Activated T-cell treated with anti-CD3 and anti-CD28 coated beads for 1 hour (primary cell): Measurements from ENCODE around the gene HCFC1R1.

ENCODE experiments used
- DNase-seq: peaks from one replicate; pipeline ENCODE4 v3.0.0-alpha.2; 2020; ENCODE audit warnings: low read depth

Gene HCFC1R1

DNA sequence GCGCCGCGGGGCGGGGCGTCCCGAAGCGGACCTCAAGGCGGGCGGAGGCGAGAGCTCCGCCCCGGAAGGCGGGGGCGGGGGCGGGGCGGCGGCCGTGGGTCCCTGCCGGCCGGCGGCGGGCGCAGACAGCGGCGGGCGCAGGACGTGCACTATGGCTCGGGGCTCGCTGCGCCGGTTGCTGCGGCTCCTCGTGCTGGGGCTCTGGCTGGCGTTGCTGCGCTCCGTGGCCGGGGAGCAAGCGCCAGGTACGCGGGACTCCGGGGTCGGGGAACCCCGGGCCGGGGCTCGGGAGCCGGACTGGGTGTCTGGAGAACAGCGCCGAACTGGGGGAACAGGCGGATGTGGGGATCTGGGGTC is 3.5 kb downstream of the HCFC1R1 start, which contains the start of gene TNFRSF12A:
TSS of gene TNFRSF12A (plus strand) at position 122 of the 357 bp plus-strand sequence. CDS start at position 152, 30 bp downstream.
- peak; percentile 52 for DNase-seq

GRCh38 chr16:3019594-3020246 is 4.0 kb downstream of the HCFC1R1 start:
- no peak for DNase-seq

- DNase-seq = no peak
Measured at GRCh38 chr16:3017794-3018506, 5.8 kb downstream of the HCFC1R1 start, which contains the start of gene CLDN6. TSS of gene CLDN6 (minus strand) at chr16:3018183. CDS start at chr16:3016021, 2,162 bp downstream.

GRCh38 chr16:3017344-3017743 is 6.4 kb downstream of the HCFC1R1 start:
- DNase-seq = no peak

DNA sequence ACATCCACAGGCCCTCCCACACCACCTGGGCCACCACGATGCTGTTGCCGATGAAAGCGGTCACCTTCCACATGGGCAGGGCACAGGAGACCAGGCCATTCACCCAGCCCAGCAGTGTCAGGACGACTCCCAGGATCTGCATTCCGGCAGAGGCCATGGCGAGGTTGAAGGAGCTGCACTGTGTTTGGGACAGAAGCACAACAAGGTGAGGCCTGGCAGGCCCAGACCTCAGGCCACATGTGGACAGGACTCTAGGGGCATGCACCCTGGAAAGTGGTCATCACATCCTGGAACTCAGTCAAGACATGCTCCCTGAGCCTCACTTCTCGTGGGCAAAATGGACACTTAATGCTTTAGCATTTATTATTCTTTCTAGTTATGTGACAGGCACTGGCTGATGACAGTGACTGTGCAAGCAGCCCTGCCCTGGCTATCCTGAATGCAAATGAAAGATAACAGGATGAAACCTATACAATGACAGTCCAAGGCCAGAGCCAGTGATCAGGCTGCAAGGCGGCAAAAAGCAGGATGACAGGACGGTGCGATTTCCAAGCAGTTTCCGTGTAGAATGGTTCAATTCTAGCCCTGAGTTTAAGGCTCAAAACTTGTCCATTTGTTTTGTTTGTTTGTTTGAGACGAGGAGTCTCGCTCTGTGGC is 7.7 kb downstream of the HCFC1R1 start:
- no peak for DNase-seq

GRCh38 chr16:3014971-3015370 is 8.8 kb downstream of the HCFC1R1 start:
- no peak for DNase-seq

DNA sequence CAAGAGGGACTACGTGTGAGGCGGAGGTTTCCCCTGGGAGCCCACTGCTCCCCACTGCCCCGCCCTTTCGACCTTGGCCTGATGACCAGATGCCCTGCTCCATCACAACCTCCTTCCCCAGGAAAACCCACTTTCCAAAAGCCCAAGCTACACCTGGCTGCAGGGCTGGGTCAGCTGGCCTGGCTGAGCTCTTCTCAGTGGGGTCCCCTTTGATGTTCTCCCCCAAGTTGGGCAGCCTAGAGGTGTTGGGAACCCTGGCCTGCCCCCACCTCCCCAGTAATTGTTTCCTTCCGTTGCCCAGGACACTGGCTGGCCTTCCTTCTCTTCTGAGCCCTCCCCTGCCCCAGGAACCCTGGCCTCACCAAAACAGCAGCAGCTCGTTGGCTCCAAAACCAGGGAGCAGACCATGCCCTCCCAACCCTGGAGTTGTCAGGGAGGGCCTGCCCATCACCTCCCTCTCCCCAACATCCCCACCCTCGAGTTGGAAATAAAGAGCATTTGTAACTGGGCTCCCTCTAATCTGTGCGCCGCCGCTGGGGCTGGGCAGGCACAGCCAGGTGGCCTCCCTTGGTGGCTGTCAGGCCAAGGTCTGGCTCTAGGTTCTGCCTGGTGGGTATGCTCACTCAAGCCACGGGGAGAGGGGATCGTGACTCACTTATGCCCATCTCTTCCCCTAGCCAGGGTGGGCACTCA is 9.6 kb downstream of the HCFC1R1 start:
- no peak for DNase-seq

GRCh38 chr16:3013491-3013951 is 10.2 kb downstream of the HCFC1R1 start:
- DNase-seq = no peak

- DNase-seq = no peak
Measured at GRCh38 chr16:3012828-3013420, 10.8 kb downstream of the HCFC1R1 start, which contains the start of gene CLDN9. TSS of gene CLDN9 (plus strand) at chr16:3012923. CDS start at chr16:3013363, 440 bp downstream.

DNA sequence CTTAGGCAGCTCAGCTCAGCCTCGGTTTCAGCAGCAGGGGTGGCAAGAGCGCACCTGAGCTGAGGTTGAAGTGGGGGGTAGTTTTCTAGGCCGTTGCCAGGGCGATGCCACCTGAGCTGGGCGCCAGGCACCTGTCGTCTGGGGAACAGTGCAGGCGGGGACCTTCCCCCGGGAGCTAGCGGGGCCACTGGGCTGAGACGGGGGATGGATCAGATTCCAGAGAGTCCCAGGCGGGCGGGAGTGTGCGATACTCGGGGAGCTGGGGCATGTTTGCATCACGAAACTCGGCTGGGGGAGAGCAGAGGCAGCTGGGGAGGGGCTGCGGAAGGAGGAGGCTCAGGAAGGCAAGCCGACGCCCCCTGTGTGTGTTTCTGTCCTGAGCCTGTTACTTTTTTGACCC is 11.5 kb downstream of the HCFC1R1 start:
- no peak for DNase-seq

DNA sequence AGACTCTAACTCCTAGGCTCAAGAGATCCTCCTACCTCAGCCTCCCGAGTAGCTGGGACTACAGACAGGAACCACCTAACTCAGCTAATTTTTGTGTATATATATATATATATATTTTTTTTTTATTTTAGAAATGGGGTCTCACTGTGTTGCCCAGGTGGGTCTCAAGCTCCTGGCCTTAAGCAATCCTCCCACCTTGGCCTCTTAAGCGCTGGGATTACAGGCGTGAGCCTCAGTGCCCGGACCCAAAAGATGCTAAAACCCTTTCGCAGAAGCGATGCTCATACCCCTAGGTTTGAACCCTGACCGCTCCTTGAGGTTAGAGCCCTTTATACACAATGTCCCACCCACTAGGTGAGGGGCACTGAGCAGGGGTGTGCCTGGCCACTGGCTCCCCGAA is 13.2 kb downstream of the HCFC1R1 start:
- DNase-seq = no peak

- no peak for DNase-seq
Measured at GRCh38 chr16:3009568-3010390, 14.0 kb downstream of the HCFC1R1 start.

DNA sequence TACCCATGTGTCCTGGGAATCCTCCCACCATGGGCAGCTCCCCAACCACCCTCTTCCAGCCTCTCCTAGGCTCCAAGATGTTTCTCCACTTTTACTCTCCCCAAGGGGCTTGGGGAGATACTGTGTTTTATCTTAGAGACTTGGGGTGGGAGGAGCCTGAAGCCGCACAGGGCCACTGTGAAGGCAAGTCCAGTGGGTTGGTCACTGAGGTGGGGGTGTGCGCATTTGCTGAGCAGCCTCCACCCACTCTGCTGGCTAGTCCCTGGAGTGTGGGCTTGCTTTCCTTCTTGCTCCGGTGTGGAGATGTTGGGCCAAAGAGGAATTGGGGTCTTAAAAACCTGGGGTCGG is 15.1 kb downstream of the HCFC1R1 start:
- no peak for DNase-seq

GRCh38 chr16:3007957-3008689 is 15.6 kb downstream of the HCFC1R1 start:
- no peak for DNase-seq

- no peak for DNase-seq
Measured at GRCh38 chr16:3007059-3007956, 16.4 kb downstream of the HCFC1R1 start.

- no peak for DNase-seq
Measured at GRCh38 chr16:3004781-3005284, 18.9 kb downstream of the HCFC1R1 start.

DNA sequence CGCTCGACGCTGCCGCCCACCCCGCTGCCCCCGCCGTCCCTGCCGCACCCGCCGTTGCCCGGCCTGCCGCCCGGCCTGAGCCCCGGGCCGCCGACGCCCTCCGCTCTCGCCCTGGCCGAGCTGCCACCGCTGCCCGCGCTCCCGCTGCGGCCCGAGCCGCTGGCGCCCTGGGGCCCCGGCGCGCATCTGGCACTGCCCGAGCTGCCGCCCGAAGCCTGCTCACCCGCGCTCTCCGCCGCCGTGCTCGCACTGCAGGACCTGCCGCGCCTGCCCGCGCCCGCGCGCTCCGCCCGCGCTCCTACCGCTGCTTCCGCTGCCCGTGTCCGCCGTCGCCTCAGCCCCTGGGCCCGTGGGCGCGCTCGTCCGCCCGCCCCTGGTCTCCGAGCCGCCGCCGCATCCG is 19.4 kb downstream of the HCFC1R1 start:
- no peak for DNase-seq

DNA sequence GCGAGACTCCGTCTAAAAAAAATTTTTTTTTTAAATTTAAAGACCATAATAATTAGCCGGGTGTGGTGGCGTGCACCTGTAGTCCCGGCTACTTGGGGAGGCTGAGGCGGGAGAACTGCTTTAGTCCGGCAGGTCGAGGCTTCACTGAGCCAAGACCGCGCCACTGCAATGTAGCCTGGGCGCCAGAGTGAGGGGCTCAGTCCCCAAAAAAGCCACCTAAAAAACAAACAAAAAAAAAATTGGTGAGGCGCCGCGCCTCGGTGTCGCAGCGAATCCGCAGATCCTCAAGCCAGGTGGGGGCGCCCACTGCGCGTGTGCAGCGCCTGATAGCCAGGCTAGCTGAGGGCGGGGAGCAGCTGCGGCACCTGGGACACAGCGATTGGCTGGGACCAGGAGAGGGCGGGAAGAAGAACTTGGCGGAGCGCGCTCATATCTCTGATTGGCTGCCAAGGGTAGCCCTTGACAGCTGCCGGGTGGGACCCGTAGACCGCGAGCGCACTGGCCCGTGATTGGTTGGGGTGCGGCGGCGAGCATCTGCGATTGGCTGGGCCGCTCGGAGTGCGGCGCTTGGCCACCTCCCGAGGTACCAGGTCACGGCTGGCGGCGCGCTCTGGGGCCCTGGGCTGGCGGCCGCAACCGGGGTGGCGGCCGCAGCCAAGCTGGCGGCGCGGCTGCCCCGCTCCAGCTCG is 20.0 kb downstream of the HCFC1R1 start:
- peak; percentile 87 for DNase-seq
